Ovary (tissue), 9 donors: ENCODE results near the gene PDE4D. TPM values are rescaled to one million over a fixed set of nuclear protein-coding genes. Genes with fewer than 3 reads are reported as not detected.
A peak's percentile ranks its signal among the peaks of the same experiment; 100 is the strongest.

Source experiments
- DNase-seq, 5 donors: peaks; one replicate each; pipeline ENCODE4 v3.0.0-alpha.2; 2019 to 2020
- H3K27ac ChIP-seq, 2 donors: fragments of 200-600 bp; one replicate each; pipeline versions ENCODE4 v1.5.1 to v1.8.0; 2019 to 2022
- H3K27me3 ChIP-seq: fragments of 200-600 bp; one replicate; pipeline ENCODE4 v1.8.0; 2022
- H3K36me3 ChIP-seq: fragments of 200-600 bp; sonication (generic); one replicate; pipeline ENCODE4 v1.5.1; 2019
- H3K4me1 ChIP-seq: one replicate; pipeline ENCODE4 v1.8.1; 2013; ENCODE audit warnings: mild to moderate bottlenecking, moderate library complexity; ENCODE audit not compliant: insufficient read depth
- H3K4me3 ChIP-seq: fragments of 200-600 bp; sonication (generic); one replicate; pipeline ENCODE4 v1.5.1; 2017
- H3K9me3 ChIP-seq, 2 donors: fragments of 200-600 bp in 1 of 2; sonication (generic) in 1 of 2; one replicate each; pipeline versions ENCODE4 v1.5.1 to v1.8.1; 2013 to 2019; ENCODE audit warnings: mild to moderate bottlenecking in 1 of 2, moderate library complexity in 1 of 2
- CTCF ChIP-seq, 3 donors: fragments of 450-650 bp in 2 of 3; fragments of 200-600 bp in 1 of 3; IDR thresholded peaks; one replicate each; pipeline versions ENCODE4 v1.5.1 to v1.8.0; 2016 to 2022; ENCODE audit warnings: antibody characterized with exemption in 3 of 3, mild to moderate bottlenecking in 1 of 3
- EP300 ChIP-seq: sonication (generic); formaldehyde crosslinking; IDR thresholded peaks from one replicate; pipeline ENCODE4 v1.6.1; 2017; ENCODE audit warnings: antibody characterized with exemption
- POLR2A ChIP-seq: fragments of 450-650 bp; IDR thresholded peaks from one replicate; pipeline ENCODE4 v1.6.1; 2017; ENCODE audit warnings: antibody characterized with exemption, mild to moderate bottlenecking, moderate library complexity
- WGBS, 3 donors: extraction: QIAGEN DNeasy Blood & Tissue Kit in 1 of 3; methylation state at CpG; one replicate each; pipeline versions ENCODE4 v1.1.5 to v1.1.7; 2013 to 2017; 5-methylcytosine and 5-hydroxymethylcytosine counted together
- intact Hi-C, 4 donors: fragments of 100-400 bp; cut with DNase I; formaldehyde crosslinking; loops; one replicate each; pipeline versions ENCODE4 v1.11.0 to v1.15.1; 2022 to 2023
- microRNA counts: library from miRNA; unstranded; fragments of <30 nt; microRNA quantifications from one replicate; lab custom pipeline; 2016
- microRNA-seq, 3 donors: library from miRNA; unstranded; fragments of <30 nt; microRNA quantifications; one replicate each; pipeline versions ENCODE4 to v1.2.0, GENCODE V29; 2019 to 2020
- polyA plus RNA-seq, 2 donors: library from polyadenylated mRNA; stranded (reverse); fragments of 200-250 nt in 1 of 2; fragments of 350-450 nt in 1 of 2; fragmentation: Illumina TruSeq in 1 of 2; extraction: RNeasy Lipid Tissue Mini Kit (QIAGEN cat#74804) in 1 of 2; gene quantifications; one replicate each; pipeline ENCODE4 v1.2.3, GENCODE V29; 2013 to 2014
- small RNA-seq: library from RNA; depleted of rRNA; stranded (forward); fragments of <200 nt; gene quantifications from one replicate; pipeline ENCODE3, GENCODE V24; 2016
- total RNA-seq, 7 donors: library from RNA; depleted of rRNA in 2 of 7; stranded (reverse); fragments of >200 nt in 2 of 7; fragmentation: NEBNext Ultra II Directional in 3 of 7; extraction: Animal tissue kit (Norgen Biotek cat#: 25700) in 3 of 7; gene quantifications; one replicate each; pipeline versions ENCODE4 v1.1.0 to v1.2.4, GENCODE V29; 2016 to 2023
- donor health status: DM: no; HTN: no; CAD: no; lungs with moderate emphysema.
- donor health status: DM: no; HTN: no; CAD: no.
- donor health status: Bipolar disorder and iron deficiency.
- donor health status: DM: yes; HTN: yes; CAD: no.
- donor health status: DM: no; HTN: no; CAD: no.
- donor health status: DM: yes; HTN: yes; CAD: no.

PDE4D gene
- total and polyA plus RNA-seq, 9 donors, result 1.3 to 67.6 (median 8.4) TPM

GRCh38 chr5:58923355-58923754, 970.2 kb downstream of the PDE4D start:
- no peak for TF ChIP-seq CTCF (IDR thresholded peaks at IDR 0.05)
- no peak for TF ChIP-seq POLR2A

GRCh38 chr5:58922461-58923171, 970.9 kb downstream of the PDE4D start:
- H3K4me1 ChIP-seq, result no peaks in the 10 kb centered on the region
- peak in 4 of 5 donors; percentile 35 to 52 (median 38) for DNase-seq

More at GRCh38 chr5:58923355-58923754, 970.2 kb downstream of the PDE4D start:
- no peak overlapping the region for H3K27ac ChIP-seq
- 69 to 92% (median 85%) methylated on average over 2 of the region's 2 CpGs for WGBS, 3 donors
- intact Hi-C loops, result no loop called here
- H3K4me1 ChIP-seq, result no peaks in the 10 kb centered on the region
- no peak overlapping the region for H3K4me3 ChIP-seq
- H3K27me3 ChIP-seq, result no peaks in the 10 kb centered on the region
- H3K36me3 ChIP-seq, result no peaks in the 10 kb centered on the region
- H3K9me3 ChIP-seq, result no peaks in the 10 kb centered on the region
- DNase-seq, result no peak

GRCh38 chr5:58921159-58921558, 972.4 kb downstream of the PDE4D start:
- Histone ChIP-seq H3K4me1 (no peaks in the 10 kb centered on the region), H3K36me3 (no peaks in the 10 kb centered on the region), H3K27ac (no peak overlapping the region), H3K4me3 (no peak overlapping the region), H3K27me3 (no peaks in the 10 kb centered on the region), H3K9me3 (no peaks in the 10 kb centered on the region)
- TF ChIP-seq POLR2A (no peak), CTCF (IDR thresholded peaks at IDR 0.05) (no peak), EP300 (no peak)
- intact Hi-C loops, result no loop called here
- 6 to 12% (median 8%) methylated on average over 1 of the region's 1 CpG for WGBS, 3 donors
- no peak for DNase-seq

More at GRCh38 chr5:58922461-58923171, 970.9 kb downstream of the PDE4D start:
- Histone ChIP-seq H3K27me3 (no peaks in the 10 kb centered on the region), H3K4me3 (no peak overlapping the region), H3K27ac (no peak overlapping the region), H3K36me3 (no peaks in the 10 kb centered on the region), H3K9me3 (no peaks in the 10 kb centered on the region)
- WGBS, 3 donors, result 45 to 51% (median 46%) methylated on average over 15 of the region's 15 CpGs
- intact Hi-C loops, result no loop called here
- no peak for TF ChIP-seq POLR2A
- TF ChIP-seq EP300, result no peak
- TF ChIP-seq CTCF (IDR thresholded peaks at IDR 0.05), result no peak

GRCh38 chr5:58919833-58920232, 973.7 kb downstream of the PDE4D start:
- Histone ChIP-seq H3K27ac (no peak overlapping the region), H3K36me3 (no peaks in the 10 kb centered on the region), H3K9me3 (no peaks in the 10 kb centered on the region), H3K4me3 (no peak overlapping the region), H3K27me3 (no peaks in the 10 kb centered on the region), H3K4me1 (no peaks in the 10 kb centered on the region)
- DNase-seq, result no peak
- intact Hi-C loops, result no loop called here
- WGBS, 3 donors, result 44 to 47% (median 47%) methylated on average over 5 of the region's 5 CpGs
- TF ChIP-seq CTCF (IDR thresholded peaks at IDR 0.05) (no peak), POLR2A (no peak), EP300 (no peak)

MicroRNA genes within 50 kb of the gene (microRNA counts, 767-probe panel; counts per million panel counts)
- 530 counts per million, percentile 78 among the panel's probes with 10 or more counts for microRNA hsa-miR-582-3p (lab: Ali Mortazavi, UCI)
- 530 counts per million, percentile 78 among the panel's probes with 10 or more counts for microRNA hsa-miR-582-5p (lab: Ali Mortazavi, UCI)

Small RNA genes lying within 50 kb of the gene (microRNA-seq; reads per million reads assigned to microRNA genes)
- 1.1 to 3.4 (median 1.3) reads per million in 3 donors for gene MIR582

Small RNA genes lying within 50 kb of the gene (small RNA-seq; reads per million reads assigned to genes)
- gene MIR582, result 0.85 reads per million, percentile 50 among the genes with 10 or more reads in this experiment
